ENCODE data around the gene MYH6.

- TF ChIP-seq CTCF (IDR thresholded peaks at IDR 0.05) = no peak
- no peak for TF ChIP-seq POLR2A (IDR thresholded peaks at IDR 0.05)
These were observed 42.3 kb upstream of the MYH6 start for GRCh38 chr14:23450379-23450778.

All from body of pancreas (tissue), 4 donors.